Adrenal gland (tissue), 12 donors: ENCODE results near the gene SLC7A14. TPM values are rescaled to one million over a fixed set of nuclear protein-coding genes. Genes with fewer than 3 reads are reported as not detected.

ENCODE experiments used
- DNase-seq, 7 donors: peaks; one replicate each; pipeline ENCODE4 v3.0.0-alpha.2; 2019 to 2020
- H3K27ac ChIP-seq, 5 donors: fragments of 200-600 bp; sonication (generic) in 4 of 5; 1 replicate in 3 of 5; 2 replicates in 2 of 5; pipeline versions ENCODE4 v1.5.1 to v1.8.0; 2016 to 2020; ENCODE audit warnings: mild to moderate bottlenecking in 1 of 5
- H3K27me3 ChIP-seq: fragments of 200-600 bp; 2 replicates; pipeline ENCODE4 v1.8.0; 2021
- H3K36me3 ChIP-seq, 2 donors: fragments of 200-600 bp; replicated peaks in 1 of 2; 1 replicate in 1 of 2; 2 replicates in 1 of 2; pipeline versions ENCODE4 v1.5.1 to v1.8.0; 2018 to 2022
- H3K4me1 ChIP-seq, 2 donors: fragments of 200-600 bp; replicated peaks in 1 of 2; 1 replicate in 1 of 2; 2 replicates in 1 of 2; pipeline versions ENCODE4 v1.5.1 to v1.8.0; 2018 to 2021
- H3K4me3 ChIP-seq, 4 donors: fragments of 200-600 bp; sonication (generic) in 3 of 4; one replicate each; pipeline ENCODE4 v1.5.1; 2016 to 2018
- H3K9me3 ChIP-seq, 3 donors: fragments of 200-600 bp; sonication (generic) in 1 of 3; replicated peaks in 1 of 3; 1 replicate in 2 of 3; 2 replicates in 1 of 3; pipeline versions ENCODE4 v1.5.1 to v1.8.0; 2016 to 2021
- POLR2A ChIP-seq, 2 donors: fragments of 450-650 bp; IDR thresholded peaks; one replicate each; pipeline ENCODE4 v1.6.1; 2017; ENCODE audit warnings: antibody characterized with exemption in 2 of 2, mild to moderate bottlenecking in 2 of 2, moderate library complexity in 1 of 2
- WGBS, 4 donors: extraction: QIAGEN DNeasy Blood & Tissue Kit in 2 of 4; methylation state at CpG; one replicate each; pipeline versions ENCODE4 v1.1.5 to v1.1.7; 2013 to 2017; 5-methylcytosine and 5-hydroxymethylcytosine counted together
- intact Hi-C, 2 donors: fragments of 100-400 bp; cut with DNase I; formaldehyde crosslinking; loops; one replicate each; pipeline versions ENCODE4 v1.14.1 to v1.15.0; 2022 to 2023
- polyA plus RNA-seq, 3 donors: library from polyadenylated mRNA; stranded (reverse); fragments of 200-250 nt in 2 of 3; fragments of 350-450 nt in 1 of 3; fragmentation: Illumina TruSeq in 1 of 3; extraction: RNeasy Lipid Tissue Mini Kit (QIAGEN cat#74804) in 1 of 3; gene quantifications; one replicate each; pipeline ENCODE4 v1.2.3, GENCODE V29; 2013 to 2014
- total RNA-seq, 9 donors: library from RNA; depleted of rRNA in 4 of 9; stranded (reverse); fragments of >200 nt in 4 of 9; fragments of 120-200 nt in 1 of 9; fragmentation: NEBNext Ultra II Directional in 1 of 9; extraction: Animal tissue kit (Norgen Biotek cat#: 25700) in 1 of 9; gene quantifications; one replicate each; pipeline versions ENCODE4 v1.1.0 to v1.2.4, GENCODE V29; 2013 to 2023
- TF ChIP-seq, protein P1 (sequence below), 6 experiments: fragments of 450-650 bp in 4 of 6; fragments of 200-600 bp in 2 of 6; sonication (generic) in 1 of 6; IDR thresholded peaks; 1 replicate in 5 of 6; 2 replicates in 1 of 6; pipeline versions ENCODE4 v1.5.1 to v1.8.0; 2016 to 2021; ENCODE audit warnings: antibody characterized with exemption in 6 of 6, mild to moderate bottlenecking in 2 of 6, moderate library complexity in 1 of 6
- donor health status: healthy with polysubstance abuse.
- donor health status: Bipolar disorder and iron deficiency.
- donor health status: DM: yes; HTN: yes; CAD: no.
- donor health status: DM: no; HTN: no; CAD: no.
- donor health status: DM: no; HTN: no; CAD: no.
- donor health status: DM: yes; HTN: yes; CAD: no.

The SLC7A14 gene
- total and polyA plus RNA-seq, 12 donors, result 0.03 to 3.8 (median 0.48) TPM; not detected in 1

DNA sequence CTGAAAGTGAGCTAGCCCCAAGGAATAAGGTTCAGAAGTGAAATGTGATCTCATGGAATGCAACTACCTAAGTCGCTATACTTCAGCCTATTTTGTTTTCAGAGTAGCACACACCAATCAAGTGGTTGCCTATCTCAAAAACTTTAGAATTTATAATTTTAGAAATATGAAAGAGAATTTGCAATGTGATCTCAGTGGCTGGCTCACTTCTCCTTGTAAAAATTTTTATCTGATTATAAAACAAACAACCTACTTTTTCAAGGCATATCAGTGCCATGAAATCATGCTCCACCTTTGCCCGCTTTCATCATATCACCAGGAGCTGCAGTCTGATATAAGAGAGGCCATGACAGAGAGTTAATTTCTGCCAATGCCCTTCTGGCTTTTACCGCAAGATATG is 119.9 kb downstream of the SLC7A14 start:
- Histone ChIP-seq H3K9me3 (no peaks in the 10 kb centered on the region), H3K4me3 (no peak overlapping the region), H3K36me3 (no peaks in the 10 kb centered on the region), H3K4me1 (no peaks in the 10 kb centered on the region), H3K27ac (no peak overlapping the region), H3K27me3 (no peaks in the 10 kb centered on the region)
- intact Hi-C loops, result no loop called here
- no peak for TF ChIP-seq POLR2A (IDR thresholded peaks at IDR 0.05)
- TF ChIP-seq, protein P1, sequence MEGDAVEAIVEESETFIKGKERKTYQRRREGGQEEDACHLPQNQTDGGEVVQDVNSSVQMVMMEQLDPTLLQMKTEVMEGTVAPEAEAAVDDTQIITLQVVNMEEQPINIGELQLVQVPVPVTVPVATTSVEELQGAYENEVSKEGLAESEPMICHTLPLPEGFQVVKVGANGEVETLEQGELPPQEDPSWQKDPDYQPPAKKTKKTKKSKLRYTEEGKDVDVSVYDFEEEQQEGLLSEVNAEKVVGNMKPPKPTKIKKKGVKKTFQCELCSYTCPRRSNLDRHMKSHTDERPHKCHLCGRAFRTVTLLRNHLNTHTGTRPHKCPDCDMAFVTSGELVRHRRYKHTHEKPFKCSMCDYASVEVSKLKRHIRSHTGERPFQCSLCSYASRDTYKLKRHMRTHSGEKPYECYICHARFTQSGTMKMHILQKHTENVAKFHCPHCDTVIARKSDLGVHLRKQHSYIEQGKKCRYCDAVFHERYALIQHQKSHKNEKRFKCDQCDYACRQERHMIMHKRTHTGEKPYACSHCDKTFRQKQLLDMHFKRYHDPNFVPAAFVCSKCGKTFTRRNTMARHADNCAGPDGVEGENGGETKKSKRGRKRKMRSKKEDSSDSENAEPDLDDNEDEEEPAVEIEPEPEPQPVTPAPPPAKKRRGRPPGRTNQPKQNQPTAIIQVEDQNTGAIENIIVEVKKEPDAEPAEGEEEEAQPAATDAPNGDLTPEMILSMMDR (IDR thresholded peaks at IDR 0.05), result no peak
- 72 to 97% (median 74%) methylated on average over 3 of the region's 3 CpGs for WGBS, 4 donors
- DNase-seq, result no peak

DNA sequence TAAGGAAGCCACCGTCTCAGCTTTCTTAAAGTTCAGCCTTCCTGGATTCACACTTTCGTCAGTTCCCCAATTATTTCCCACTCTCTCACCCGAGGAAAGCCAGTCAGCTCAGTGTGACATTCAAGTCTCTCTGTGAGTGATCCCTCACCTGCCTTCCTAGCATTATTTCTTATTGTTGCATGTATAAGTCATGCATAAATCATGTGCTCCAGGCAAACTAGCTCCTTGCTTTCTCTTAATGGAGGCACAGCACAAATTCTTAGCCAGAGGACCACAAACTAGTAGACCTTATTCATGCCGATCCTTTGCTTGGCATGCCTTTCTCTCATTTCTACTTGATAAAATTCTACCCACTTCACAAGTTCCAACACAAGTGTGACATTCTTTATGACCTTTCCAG is 122.9 kb downstream of the SLC7A14 start:
- 72 to 87% (median 82%) methylated on average over 4 of the region's 4 CpGs for WGBS, 4 donors
- intact Hi-C loops, result no loop called here
- Histone ChIP-seq H3K9me3 (no peaks in the 10 kb centered on the region), H3K4me3 (no peak overlapping the region), H3K4me1 (no peaks in the 10 kb centered on the region), H3K36me3 (no peaks in the 10 kb centered on the region), H3K27me3 (peaks cover 4% of the 10 kb centered on the region), H3K27ac (no peak overlapping the region)
- DNase-seq, result no peak
- TF ChIP-seq POLR2A (IDR thresholded peaks at IDR 0.05), result no peak
- TF ChIP-seq, protein P1 (IDR thresholded peaks at IDR 0.05), result no peak

DNA sequence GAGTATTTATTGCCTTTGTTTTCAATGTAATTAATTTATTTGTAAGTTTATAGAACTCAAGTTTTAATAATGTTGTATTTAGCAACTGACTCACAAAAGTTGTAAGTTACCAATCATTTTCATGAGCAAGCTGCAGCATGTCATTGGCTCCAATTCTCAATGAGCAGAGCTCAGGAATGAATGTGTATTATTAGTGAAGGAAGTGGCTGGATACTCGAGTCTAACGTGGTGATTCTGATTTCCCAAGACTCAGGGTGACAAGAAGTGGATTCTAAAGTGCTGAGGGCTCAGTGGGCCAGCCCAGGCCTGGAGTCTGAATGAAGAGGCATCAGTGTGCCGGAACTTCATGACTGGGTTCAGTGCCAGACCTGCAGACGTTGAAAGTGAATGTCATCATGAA is 127.6 kb downstream of the SLC7A14 start:
- H3K4me1 ChIP-seq, result no peaks in the 10 kb centered on the region
- no peaks in the 10 kb centered on the region for H3K36me3 ChIP-seq
- no peaks in the 10 kb centered on the region for H3K9me3 ChIP-seq
- TF ChIP-seq POLR2A (IDR thresholded peaks at IDR 0.05), result no peak
- TF ChIP-seq, protein P1 (IDR thresholded peaks at IDR 0.05), result no peak
- DNase-seq, result no peak
- no peak overlapping the region for H3K27ac ChIP-seq
- 50 to 75% (median 58%) methylated on average over 2 to 4 of the region's 4 CpGs for WGBS, 4 donors
- H3K4me3 ChIP-seq, result no peak overlapping the region
- H3K27me3 ChIP-seq, result peaks cover 4% of the 10 kb centered on the region
- intact Hi-C loops, result no loop called here

DNA sequence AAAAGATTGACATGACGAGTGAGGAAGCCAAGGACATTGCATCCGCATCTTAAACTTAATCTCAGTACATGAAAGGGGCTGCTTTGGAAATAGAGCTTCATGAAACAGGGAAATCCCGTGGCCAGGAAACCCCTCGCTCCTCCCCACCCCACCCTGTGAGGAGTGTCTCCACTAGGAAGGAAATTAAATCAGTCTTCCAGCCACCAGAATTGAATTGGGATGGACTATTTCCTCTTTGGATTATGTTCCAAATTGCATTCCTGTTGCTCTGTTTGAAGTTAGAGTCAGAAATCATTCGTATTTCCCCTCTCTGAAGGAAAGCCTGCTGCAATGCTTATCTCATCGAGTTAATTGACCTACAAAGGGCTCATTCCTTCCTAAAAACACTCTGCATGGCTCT is 131.4 kb downstream of the SLC7A14 start:
- no peak overlapping the region for H3K27ac ChIP-seq
- no peak overlapping the region for H3K4me3 ChIP-seq
- peaks cover 4% of the 10 kb centered on the region for H3K27me3 ChIP-seq
- no peaks in the 10 kb centered on the region for H3K4me1 ChIP-seq
- H3K36me3 ChIP-seq, result no peaks in the 10 kb centered on the region
- no peak for DNase-seq
- no peak for TF ChIP-seq POLR2A (IDR thresholded peaks at IDR 0.05)
- TF ChIP-seq, protein P1 (IDR thresholded peaks at IDR 0.05), result no peak
- 63 to 75% (median 67%) methylated on average over 6 of the region's 6 CpGs for WGBS, 4 donors
- intact Hi-C loops, result no loop called here
- no peaks in the 10 kb centered on the region for H3K9me3 ChIP-seq
